ENCODE data around the gene IGF2R.
"Not testable (repeated sequence)": the region's sequence is repeated elsewhere in the genome, so short reads cannot be mapped to it uniquely, and the experiment has no call there.

The IGF2R gene

GRCh38 chr6:160120087-160120486, 151.2 kb downstream of the IGF2R start:
- DNase-seq (ENCODE audit: low read depth, low spot score) = no peak

GRCh38 chr6:160121558-160121957, 152.7 kb downstream of the IGF2R start, which contains the start of gene SLC22A1:
Gene SLC22A1, plus strand, starts transcription at chr6:160121815. Its CDS starts 121 bp downstream, at chr6:160121936.
- DNase-seq (ENCODE audit: low read depth, low spot score) = no peak

GRCh38 chr6:160121981-160122380, 153.1 kb downstream of the IGF2R start:
- no peak for DNase-seq (ENCODE audit: low read depth, low spot score)

- no peak for DNase-seq (ENCODE audit: low read depth, low spot score)
Observed at GRCh38 chr6:160122744-160123143, 153.9 kb downstream of the IGF2R start.

GRCh38 chr6:160124007-160124406, 155.1 kb downstream of the IGF2R start:
- DNase-seq (ENCODE audit: low read depth, low spot score) = no peak

- DNase-seq (ENCODE audit: low read depth, low spot score) = no peak
Observed at GRCh38 chr6:160124605-160125004, 155.7 kb downstream of the IGF2R start.

- DNase-seq (ENCODE audit: low read depth, low spot score) = not testable (repeated sequence)
Observed at GRCh38 chr6:160125105-160125504, 156.2 kb downstream of the IGF2R start.

GRCh38 chr6:160127270-160128124, 158.6 kb downstream of the IGF2R start:
- no peak for DNase-seq (ENCODE audit: low read depth, low spot score)

GRCh38 chr6:160128125-160128683, 159.3 kb downstream of the IGF2R start:
- DNase-seq (ENCODE audit: low read depth, low spot score) = no peak

GRCh38 chr6:160128879-160129516, 160.1 kb downstream of the IGF2R start:
- DNase-seq (ENCODE audit: low read depth, low spot score) = no peak

- no peak for DNase-seq (ENCODE audit: low read depth, low spot score)
Observed at GRCh38 chr6:160129881-160130615, 161.2 kb downstream of the IGF2R start.

- DNase-seq (ENCODE audit: low read depth, low spot score) = no peak
Observed at GRCh38 chr6:160130729-160131484, 162.0 kb downstream of the IGF2R start.

- no peak for DNase-seq (ENCODE audit: low read depth, low spot score)
Observed at GRCh38 chr6:160131636-160132296, 162.9 kb downstream of the IGF2R start.

- no peak for DNase-seq (ENCODE audit: low read depth, low spot score)
Observed at GRCh38 chr6:160132297-160132637, 163.4 kb downstream of the IGF2R start.

GRCh38 chr6:160132776-160133338, 164.0 kb downstream of the IGF2R start:
- no peak for DNase-seq (ENCODE audit: low read depth, low spot score)

- no peak for DNase-seq (ENCODE audit: low read depth, low spot score)
Observed at GRCh38 chr6:160133441-160134336, 164.8 kb downstream of the IGF2R start.

- not testable (repeated sequence) for DNase-seq (ENCODE audit: low read depth, low spot score)
Observed at GRCh38 chr6:160134337-160134751, 165.5 kb downstream of the IGF2R start.

GRCh38 chr6:160134779-160135547, 166.1 kb downstream of the IGF2R start:
- DNase-seq (ENCODE audit: low read depth, low spot score) = no peak

Measured in activated CD4-positive, CD25-positive, alpha-beta regulatory T cell treated with anti-CD3 and anti-CD28 coated beads, Interleukin-2, amount 50 U/mL, for 16 hours (primary cell).